GM21390 (cell line): ENCODE results near the gene C12orf57.

Source experiments
- ATAC-seq: cut with Tn5 transposase; IDR thresholded peaks from one replicate; pipeline ENCODE4 v1.9.1; 2021; ENCODE audit not compliant: unreplicated experiment

The C12orf57 gene

DNA sequence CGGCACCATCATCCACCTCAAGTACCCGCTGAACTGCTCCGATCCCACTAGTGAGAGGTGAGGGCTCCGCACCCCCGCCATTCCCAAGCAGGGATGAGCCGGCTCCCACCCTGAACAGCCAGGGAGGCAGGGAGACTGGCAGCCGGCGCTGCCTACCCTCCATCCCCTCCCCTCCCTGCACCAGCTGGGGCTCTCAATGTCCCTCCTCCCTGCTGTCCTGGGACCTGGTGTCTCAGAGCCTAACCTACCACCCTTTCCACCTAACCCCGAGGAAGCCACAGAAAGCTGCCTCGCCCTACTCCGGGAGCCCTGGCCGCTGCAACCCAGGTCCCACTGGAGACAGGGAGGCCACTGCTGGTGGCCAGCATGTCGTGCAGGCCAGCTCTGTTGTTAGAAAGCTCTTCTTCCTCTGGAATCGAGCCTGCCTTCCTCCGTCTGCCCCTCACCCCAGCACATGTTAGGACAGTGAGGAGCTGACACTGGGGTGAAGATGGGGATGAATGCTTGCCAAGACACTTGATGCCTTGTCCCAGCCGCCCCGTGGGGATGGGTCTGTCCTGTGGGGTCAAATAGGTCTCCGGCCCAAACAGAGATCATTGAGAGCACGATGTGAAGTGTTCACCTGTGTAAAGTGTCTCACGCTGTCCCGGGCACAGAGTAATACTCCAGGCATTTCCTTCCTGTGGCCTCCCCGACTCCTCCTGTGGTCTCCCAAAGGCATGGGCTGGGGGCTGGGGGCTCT lies 8.5 kb downstream of the C12orf57 start:
- no peak for ATAC-seq

DNA sequence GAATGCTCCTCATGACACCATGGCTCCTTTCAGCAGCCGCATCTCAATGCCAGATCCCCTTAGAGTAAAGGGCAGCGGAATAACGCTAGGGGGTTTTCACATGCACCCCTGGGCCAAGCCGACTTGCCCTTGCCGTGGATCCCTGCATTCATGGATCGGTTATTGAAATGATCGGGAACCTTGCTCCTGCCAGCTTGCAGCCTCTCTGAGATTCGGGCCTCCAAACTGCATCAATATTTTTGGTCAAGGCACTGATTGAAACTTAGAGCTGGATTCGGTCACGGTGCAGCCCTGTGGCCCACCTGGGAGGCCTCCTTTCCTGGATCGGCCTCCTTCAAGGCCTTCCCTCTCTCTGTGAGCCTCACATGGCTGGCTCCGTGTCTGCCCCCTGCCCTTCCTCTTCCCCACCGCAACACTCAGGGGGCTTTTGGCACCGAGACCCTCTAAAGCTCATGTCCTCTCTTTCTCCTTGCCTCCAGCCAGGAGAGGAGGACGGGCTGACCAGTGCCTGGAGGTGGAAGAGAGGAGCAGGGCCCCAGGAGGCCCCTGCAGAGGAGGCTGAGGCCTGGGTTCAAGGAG lies 9.1 kb downstream of the C12orf57 start:
- ATAC-seq = no peak

DNA sequence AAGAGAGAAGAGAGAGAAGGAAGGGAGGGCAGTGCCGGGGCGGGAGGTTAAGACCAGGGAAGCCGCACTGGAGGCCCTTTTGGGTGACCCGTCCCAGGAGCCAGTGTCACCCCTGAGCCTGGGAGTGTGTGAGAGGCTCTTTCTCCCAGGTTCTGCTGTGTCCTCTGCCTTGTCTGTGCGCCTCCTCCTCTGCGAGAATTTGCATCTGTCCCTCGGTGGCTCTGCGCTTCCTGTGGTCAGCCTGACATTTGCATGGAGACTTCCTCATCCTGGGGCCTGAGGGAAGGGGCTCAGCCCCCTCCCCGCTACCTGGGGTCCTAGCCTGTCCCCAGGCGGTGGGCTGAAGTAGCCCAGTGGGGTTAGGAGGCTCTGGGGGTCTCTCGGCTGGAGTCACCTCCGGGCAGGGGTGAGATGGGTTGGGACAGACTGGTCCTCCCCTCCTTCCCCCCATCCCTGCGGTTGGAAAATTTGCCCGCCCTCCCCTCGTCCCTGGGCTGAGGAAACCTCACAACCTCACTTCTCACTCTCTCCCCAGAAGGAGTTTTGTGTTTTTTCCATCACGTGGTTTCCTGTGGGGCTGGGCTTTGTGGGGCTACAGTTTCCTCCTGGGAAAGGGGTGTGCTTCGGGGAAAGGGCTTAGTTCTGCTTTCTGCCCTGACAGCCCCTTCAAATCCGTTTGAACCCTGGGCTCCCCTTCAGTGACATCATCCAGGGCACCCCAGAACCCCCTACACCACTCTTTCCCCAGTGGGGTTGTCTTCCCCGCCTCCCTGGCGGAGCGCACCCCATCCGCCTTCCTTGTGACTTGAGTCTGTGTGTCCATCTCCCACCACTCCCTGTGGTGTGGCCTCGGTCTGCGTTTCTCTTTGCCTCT lies 9.9 kb downstream of the C12orf57 start:
- ATAC-seq = peak; percentile 45

DNA sequence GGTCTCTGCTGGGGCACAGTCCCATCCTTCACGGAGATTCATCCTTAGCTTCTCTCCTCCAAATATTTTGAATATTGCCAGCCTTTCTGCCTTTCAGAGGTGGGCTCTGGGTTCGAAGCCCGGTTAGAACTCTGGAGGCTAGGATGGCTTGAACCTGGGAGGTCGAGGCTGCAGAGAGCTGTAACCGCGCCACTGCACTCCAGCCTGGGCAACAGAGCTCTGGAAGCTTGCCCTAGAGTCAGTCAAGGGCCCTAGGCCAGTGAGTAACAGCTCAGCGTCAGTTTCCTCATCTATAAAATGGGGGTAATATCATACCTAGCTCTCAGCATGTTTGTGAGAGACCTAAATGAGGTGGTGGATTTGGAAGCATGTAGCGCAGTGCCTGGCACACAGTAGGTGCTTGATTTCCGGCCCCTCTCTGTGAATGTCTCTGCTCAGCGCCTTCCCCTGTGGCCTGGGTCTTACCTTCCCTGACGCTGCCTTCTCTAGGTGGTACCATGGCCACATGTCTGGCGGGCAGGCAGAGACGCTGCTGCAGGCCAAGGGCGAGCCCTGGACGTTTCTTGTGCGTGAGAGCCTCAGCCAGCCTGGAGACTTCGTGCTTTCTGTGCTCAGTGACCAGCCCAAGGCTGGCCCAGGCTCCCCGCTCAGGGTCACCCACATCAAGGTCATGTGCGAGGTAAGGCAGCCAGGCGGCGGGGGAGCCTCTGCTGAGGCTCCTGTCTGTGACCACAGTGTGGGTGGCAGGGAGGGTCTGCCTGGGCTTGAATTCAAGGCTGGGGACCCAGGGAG lies 10.7 kb downstream of the C12orf57 start:
- ATAC-seq = no peak

DNA sequence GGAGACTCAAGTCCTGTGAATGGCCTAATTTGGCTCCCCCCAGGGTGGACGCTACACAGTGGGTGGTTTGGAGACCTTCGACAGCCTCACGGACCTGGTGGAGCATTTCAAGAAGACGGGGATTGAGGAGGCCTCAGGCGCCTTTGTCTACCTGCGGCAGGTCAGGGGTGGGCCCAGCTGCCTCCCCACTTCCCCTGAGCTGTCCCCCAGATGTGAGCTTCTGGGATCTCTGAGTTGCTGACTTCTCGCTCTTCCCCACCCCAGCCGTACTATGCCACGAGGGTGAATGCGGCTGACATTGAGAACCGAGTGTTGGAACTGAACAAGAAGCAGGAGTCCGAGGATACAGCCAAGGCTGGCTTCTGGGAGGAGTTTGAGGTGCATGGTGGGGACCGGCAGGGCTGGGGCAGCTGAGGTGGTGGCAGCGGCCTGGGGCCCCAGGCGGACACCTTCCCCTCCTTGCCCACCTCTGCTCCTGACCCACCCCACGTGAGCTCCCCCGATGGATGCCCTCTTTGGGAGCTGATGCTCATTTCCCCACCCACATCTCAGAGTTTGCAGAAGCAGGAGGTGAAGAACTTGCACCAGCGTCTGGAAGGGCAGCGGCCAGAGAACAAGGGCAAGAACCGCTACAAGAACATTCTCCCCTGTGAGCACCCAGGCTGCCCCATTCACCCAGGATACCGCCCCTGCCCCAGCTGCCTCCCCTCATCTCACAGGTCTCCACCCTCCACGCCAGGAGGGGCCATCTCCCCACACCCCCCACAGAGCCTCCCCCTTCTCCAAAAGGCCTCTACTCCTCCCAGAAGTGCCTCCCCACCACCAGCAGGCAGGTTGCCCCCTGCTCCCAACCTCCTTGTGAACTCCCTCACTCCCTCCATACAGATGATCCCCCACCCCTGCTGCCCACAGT lies 11.5 kb downstream of the C12orf57 start:
- no peak for ATAC-seq

DNA sequence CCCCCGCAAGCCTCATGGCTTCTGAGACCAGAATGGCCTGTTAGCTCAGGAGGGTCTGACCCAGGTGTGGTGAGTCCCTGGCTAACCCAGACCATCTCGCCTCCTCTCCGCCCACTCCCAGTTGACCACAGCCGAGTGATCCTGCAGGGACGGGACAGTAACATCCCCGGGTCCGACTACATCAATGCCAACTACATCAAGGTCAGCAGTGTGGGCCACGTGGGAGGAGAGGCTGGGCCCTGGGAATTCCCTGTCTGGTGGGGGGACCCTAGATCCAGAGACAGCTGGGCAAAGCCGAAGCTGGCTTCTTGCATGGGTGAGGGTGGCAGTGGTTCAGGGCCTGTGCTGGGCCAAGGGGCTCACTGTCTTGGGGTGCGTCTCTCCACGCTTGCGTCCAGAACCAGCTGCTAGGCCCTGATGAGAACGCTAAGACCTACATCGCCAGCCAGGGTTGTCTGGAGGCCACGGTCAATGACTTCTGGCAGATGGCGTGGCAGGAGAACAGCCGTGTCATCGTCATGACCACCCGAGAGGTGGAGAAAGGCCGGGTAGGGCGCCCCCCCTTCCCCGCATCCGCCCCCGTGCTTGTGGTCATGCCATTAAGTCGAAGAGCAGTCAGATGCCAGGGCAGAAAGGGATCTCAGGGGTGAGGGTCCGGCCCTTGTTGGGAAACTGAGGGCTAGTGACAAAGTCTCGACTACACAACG lies 12.4 kb downstream of the C12orf57 start:
- ATAC-seq = no peak

DNA sequence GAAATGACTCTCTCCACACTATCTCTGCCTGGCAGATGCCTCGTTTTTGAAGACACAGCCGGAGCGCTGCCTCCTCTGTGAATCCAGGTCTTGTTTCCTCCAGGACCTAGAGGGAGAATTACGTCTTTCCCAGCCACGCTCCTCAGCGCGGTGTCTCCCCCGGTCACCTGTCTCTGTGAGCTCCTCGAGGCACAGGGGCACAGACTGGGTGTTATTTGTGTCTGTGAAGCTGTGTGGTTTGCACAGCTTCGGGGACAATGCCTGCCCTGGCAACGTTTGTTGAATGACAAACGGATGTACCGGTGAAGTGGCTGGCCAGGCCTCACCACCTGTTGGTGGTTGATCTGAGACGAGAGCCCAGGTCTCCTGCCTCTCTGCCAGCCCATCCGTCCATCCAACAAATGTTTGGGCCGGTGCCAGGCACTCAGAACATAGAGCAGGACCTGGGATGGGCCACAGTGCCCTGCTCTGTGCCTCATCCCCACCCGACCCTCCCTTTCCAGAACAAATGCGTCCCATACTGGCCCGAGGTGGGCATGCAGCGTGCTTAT lies 13.4 kb downstream of the C12orf57 start:
- ATAC-seq = no peak

DNA sequence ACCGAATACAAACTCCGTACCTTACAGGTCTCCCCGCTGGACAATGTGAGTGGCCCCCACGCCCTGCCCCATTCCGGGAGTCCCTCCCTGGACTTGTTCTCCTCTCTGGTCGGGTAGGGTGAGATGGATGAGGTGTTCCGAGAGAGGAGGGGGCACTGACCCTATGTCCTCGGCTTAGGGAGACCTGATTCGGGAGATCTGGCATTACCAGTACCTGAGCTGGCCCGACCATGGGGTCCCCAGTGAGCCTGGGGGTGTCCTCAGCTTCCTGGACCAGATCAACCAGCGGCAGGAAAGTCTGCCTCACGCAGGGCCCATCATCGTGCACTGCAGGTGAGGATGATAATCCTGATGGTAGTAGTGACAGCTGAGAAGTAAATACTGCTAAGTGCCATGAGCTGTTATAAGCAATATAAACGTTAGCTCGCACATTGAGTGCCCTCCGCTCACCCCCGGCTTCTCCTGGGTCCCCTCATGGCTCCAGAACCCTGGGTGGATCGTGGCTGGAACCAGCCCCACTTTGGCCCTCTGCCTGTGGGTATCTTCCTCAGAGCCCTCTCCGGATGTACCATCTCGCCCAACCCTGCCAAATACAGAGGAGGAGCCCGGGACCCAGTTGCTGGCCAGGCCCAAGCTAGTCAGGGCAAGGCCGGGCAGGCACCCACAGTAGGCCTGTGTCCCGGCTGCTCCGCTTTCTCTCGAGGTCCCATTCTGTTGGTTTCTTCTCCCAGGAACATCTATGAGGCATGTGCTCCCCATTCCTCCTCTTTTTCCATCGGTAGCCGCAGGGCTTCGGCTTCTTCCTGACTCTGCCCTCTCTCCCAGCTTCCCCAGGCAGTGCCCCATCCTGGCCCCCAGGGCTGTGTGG lies 14.2 kb downstream of the C12orf57 start:
- ATAC-seq = no peak

DNA sequence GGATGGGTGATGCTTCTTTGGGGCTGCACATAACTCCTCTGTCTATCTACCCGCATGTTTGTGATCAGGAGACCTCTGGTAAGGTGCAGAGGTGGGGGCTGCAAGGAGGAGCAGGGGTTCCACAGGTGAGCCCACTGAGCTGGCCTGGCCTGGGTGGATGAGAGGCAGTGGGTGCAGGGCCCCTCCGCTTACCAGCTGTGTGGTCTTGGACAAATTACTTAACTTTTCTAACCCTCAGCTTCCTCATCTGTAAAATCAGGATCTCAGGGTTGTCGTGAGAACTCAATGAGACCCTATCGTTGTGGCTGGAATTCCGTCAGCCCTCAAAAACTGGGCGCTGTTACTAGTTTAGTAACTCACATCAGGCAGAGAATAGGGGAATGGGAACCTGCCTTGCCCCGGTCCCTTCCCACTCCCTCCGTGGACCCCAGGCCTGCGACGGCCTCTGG lies 14.8 kb downstream of the C12orf57 start:
- ATAC-seq = no peak

DNA sequence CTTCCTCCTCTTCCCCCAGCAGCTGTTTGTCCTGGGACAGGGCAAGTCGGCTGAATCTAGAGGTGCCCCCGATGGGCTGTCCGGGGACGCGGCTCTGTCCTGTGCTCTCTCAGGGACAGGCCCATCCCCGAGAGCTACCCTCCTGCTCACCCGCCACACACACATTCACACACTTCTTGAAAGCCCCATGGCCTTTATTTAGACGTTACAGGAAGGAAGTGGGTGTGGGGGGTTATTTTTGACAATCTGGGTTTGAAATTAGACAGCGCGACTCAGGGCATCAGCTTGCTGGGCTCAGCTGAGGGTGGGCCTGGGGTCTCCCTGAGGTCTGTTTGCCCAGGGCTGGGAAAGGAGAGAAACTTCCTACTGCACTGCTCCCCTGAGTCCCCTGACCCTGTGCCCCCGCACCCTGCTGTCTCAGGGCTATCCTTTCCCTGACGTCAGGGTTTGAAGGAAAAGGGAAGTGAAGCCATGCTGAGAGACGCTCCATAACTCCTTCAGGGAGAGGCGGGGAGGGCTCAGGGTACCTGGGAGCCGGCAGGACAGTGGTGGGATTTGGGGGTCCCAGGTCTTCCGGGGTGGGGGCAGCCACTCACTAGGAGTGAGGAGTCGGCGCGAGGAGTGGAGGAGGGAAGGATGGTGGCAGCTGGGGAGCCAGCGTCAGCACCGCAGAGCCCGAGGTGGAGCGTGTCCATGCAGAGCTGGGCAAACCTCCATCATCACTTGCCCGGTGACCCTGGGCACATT lies 15.4 kb downstream of the C12orf57 start:
- peak; percentile 50 for ATAC-seq

DNA sequence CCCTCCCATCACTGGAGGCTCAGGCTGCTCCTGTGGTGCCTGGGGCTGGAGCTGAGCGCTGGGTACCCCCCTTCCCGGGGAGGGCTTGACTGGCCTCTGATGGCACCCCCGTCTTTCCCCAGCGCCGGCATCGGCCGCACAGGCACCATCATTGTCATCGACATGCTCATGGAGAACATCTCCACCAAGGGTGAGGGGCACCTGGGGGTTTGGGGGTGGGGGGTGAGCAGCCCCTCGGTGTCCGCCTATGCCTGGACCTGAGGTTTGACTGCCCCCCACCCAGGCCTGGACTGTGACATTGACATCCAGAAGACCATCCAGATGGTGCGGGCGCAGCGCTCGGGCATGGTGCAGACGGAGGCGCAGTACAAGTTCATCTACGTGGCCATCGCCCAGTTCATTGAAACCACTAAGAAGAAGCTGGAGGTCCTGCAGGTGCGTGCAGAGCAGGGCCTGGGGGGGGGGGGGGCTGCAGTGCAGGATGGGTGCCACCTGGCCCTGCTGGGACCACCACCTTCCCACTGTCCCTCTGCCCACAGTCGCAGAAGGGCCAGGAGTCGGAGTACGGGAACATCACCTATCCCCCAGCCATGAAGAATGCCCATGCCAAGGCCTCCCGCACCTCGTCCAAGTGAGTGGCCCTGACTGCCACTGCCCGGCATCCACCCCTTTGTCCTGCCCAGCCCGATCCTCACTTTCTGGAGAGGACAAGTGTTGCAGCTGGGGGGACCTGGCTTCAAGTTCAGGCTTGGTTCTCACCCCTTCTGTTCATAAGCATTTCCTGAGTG lies 16.2 kb downstream of the C12orf57 start:
- ATAC-seq = no peak

DNA sequence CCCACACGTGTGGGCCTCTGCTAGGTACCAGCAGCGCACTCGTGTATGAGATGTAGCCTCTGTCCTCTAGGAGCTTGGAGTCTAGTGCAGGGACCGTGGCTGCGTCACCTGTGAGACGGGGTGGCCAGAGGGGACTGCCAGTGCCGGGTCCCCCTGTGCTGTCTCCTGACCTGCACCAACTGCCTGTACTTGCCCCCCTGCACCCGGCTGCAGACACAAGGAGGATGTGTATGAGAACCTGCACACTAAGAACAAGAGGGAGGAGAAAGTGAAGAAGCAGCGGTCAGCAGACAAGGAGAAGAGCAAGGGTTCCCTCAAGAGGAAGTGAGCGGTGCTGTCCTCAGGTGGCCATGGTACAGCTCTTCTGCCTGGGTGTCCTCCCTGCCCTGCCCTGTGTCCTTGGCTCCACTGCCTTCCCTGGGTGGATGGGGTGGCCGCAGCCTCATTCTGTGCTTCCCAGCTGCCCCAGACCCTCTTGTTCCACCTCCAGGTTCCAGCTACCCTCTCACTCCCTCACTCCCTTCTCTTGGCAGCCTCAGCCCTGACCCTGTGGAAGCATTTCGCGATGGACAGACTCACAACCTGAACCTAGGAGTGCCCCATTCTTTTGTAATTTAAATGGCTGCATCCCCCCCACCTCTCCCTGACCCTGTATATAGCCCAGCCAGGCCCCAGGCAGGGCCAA lies 16.9 kb downstream of the C12orf57 start:
- no peak for ATAC-seq

DNA sequence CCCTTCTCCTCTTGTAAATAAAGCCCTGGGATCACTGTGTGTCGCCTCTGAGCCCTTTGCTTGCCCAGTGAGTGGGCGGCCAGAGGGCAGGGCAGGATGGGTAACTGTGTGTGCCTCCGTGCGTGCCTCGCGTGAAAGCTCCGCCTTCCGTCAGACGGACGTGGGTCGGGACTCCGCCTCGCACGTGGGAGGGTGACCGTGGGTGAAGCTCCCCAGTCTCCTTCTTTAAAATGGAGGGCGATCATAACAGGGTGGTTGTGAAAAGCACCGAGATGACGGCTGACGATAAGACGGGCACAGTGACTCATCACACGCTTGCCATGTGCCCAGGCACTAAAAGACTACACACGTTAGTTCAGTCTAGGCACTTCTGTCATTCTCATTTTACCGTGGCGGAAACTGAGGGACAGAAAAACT lies 17.5 kb downstream of the C12orf57 start:
- ATAC-seq = no peak

DNA sequence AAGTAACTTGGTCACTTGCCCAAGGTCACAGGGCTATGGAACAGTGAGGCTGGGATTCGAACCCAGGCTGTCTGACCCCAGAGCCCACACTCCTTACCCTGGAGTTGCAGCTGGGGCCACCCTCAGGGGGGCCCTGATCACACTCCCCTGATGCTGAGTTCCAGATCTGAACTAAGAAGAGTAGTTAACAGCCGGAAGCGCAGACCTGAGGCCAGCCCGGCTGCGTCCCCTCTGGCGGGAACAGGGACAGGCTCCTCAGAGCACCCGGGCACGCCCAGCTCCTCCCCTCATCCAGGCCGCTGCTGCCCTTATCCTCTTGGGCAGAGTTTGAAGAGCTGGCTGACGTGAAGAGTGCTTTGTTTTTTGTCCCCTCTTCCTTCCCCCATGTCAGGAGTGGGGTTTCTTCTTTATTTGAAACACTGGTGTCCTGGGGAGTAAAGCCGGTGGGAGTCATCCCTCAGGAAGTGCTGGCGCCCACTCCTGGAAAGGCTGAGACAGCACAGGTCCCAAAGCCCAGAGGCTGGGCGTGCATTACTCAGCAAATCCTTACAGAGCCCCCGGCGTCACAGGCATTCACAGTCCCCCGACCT lies 18.0 kb downstream of the C12orf57 start:
- no peak for ATAC-seq

DNA sequence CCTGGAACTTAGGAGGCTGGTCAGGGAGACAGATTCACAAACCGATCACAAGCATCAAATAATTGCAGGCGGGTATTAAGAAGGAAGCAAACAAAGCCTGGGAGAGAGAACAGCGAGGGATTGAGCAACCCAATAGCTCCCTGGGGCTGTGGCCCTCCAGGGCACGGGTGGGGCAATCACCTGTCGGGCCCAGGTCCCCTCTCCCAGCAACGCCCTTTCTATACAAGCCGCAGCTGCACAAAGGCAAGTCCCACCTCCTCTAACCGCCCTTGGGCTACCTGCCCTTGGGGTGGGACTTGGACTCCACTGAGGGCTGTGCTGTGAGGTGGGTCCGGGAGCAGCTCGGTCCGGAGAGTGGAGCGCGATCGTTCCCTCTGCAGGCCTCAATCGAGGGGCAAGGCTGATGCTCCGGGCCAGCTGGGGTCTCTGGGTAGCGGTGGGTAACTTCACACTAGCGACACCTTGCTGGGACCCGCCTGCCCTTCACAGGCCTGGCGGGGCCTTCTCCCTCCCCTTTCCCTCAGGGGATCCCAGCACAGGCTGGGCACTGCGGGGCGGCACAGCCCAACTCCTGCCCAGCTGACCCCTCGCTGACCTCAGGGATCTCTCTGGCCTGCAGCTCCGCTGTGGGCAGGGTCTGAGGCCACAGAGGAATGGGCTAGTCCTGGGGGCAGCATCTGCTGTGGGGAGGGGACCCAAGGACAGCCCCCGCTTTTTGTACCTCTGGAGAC lies 18.6 kb downstream of the C12orf57 start:
- no peak for ATAC-seq
